Fibroblast of skin of left quadriceps (primary cell): ENCODE data around the gene REXO5.
"Not testable (repeated sequence)": the region's sequence is repeated elsewhere in the genome, so short reads cannot be mapped to it uniquely, and the experiment has no call there.

Source experiments
- DNase-seq, 2 experiments: peaks; one replicate each; pipeline ENCODE4 v3.0.0-alpha.2; 2013; ENCODE audit warnings: low read depth in 2 of 2

Gene REXO5

DNA sequence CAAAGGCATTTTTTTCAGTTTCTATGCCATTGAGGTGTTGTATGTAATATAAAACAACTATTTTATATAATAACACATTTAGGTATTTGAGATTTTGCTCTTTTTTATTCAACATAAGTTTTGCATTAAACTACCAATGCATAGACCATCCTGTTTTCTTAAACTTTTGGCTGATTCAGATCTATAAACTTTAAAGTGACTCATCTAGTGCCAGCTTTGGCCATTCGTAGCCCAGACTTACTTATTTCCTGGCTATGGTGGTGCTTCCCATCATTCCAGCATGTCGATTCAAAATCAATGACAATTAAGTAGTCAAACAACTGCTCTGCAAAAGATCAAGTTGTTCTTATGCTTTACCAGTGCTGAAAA is 3.2 kb upstream of the REXO5 start:
- DNase-seq = peak; percentile 2 to 3

DNA sequence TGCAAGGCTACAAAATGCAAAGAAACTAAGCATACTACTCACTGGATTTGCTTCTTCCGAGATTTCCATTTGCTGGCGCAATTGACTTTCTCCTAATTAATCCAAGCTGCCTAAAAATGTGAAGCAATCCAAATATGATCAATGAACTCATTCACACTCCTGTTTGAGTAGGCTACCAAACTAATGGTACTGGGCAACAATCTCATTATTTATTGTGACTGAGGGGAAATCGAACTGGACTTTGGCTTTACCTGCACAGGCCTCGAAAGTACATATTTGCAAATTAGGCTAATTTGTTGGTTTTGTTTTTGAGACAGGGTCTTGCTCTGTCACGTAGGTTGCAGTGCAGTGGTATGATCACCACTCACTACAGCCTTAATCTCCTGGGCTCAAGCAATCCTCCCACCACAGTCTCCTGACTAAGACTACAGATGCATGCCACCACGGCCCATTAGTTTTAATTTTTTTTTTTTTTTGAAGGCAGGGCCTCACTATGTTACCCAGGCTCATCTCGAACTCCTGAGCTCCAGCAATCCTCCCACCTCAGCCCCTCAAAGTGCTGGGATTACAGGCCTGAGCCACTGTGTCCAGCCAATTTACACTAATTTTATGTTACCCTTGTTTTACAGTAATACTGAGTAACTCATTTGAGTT is 2.6 kb upstream of the REXO5 start:
- peak; percentile 2 to 4 for DNase-seq

- not testable (repeated sequence) for DNase-seq
These were observed 601 bp upstream of the REXO5 start for GRCh38 chr16:20805684-20806167.

DNA sequence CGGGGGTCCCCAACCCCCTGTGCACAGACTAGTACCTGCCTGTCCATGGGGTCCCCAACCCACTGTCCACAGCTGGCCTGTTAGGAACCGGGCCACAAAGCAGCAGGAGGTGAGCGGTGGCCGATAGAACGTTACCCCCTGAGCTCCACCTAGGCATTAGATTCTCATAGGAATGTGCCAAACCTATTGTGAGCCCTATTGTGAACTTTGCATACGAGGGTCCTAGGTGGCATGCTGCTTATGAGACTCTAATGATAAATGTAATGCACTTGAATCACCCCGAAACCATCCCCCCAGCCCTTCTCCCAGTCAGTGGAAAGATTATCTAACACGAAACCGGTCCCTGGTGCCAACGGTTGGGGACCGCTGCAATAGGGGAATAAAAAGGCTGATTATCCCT is 1.5 kb downstream of the REXO5 start:
- no peak for DNase-seq

- DNase-seq = no peak
These were observed 5.6 kb downstream of the REXO5 start for GRCh38 chr16:20811889-20812439.

GRCh38 chr16:20812510-20812909 is 6.2 kb downstream of the REXO5 start:
- DNase-seq = no peak

DNA sequence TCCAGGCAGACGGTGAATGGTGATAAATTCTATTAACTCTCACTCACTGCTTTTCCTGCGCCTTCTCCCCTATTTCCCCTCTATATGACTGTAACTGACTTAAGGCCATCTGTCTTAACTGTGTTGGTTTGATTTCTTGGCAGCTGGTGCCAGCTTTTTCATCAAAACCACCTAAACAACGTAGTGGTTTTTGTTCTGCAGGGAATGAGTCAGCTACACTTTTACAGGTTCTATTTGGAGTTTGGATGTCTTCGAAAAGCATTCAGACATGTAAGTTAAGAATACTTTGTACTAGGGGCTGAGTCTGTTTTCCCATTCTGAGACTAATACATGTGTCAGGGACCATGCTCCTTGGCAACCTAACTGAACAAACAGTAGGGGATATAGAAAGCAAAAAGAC is 8.5 kb downstream of the REXO5 start:
- DNase-seq = no peak

GRCh38 chr16:20818929-20819585 is 12.7 kb downstream of the REXO5 start:
- no peak for DNase-seq

DNA sequence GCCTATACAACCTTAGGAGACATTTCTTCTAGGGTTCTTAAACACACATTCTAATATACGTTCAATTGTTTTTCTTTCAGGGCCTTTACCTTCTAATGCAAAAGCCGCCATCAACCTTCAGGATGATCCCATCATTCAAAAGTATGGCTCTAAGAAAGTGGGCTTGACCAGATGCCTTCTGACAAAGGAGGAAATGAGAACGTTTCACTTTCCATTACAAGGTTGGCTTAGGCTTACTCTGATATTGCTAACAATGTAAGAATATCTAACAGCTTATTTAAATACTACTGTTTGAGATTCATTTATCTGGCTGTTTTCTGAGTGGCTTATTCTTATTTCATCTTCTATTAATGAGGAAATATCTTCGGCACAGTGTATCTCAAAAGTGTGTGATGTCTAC is 15.4 kb downstream of the REXO5 start:
- no peak for DNase-seq

DNA sequence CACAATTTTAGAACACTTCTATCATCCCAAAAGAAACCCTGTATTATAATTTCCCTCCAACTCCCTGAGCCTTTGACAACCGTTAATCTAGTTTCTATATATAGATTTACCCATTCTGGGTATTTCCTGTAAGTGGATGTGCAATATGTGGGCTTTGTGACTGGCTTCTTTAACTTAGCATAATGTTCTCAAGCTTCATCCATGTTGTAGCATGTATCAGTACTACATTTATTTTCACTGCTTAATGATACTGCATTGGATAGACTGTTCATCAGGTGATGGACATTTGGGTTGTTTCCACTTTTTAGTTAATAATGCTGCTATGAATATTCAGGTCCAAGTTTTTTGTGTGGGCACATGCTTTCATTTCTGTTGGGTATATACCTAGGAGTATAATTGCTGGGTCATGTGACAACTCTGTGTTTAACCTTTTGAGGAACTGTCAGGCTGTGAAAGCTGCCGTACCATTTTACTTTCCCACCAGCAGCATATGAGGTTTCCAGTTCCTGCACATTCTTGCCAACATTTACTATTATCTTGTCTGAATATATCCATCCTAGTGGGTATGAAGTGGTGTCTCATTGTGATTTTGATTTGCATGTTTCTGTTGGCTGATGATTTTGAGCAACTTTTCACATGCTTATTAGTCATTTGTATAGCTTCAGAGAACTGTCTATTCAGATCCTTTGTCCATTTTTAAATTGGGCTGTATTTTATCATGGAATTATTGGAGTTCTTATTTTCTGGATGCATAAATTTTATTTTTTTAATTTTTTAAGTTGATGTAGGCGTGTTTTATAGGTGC is 16.4 kb downstream of the REXO5 start:
- no peak for DNase-seq

GRCh38 chr16:20826039-20826566 is 19.8 kb downstream of the REXO5 start:
- no peak for DNase-seq

- no peak for DNase-seq
These were observed 23.2 kb downstream of the REXO5 start for GRCh38 chr16:20829536-20829935.

DNA sequence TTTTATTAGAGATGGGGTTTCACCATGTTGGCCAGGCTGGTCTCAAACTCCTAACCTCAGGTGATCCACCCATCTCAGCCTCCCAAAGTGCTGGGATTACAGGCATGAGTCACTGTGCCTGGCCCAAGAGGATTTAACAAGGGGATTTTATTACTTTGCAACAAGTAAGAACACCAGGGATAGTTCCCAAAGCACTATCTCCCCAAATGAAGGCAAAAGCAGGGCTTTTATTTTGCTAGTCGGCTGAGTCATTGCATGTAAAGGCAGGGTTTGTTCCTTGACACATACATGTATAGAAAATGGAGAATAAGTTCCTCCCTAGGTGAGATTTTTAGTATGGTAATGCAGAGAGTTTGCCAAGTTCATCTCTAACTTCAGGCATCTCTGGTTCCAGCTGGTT is 24.0 kb downstream of the REXO5 start:
- DNase-seq = no peak

GRCh38 chr16:20833086-20833485 is 26.8 kb downstream of the REXO5 start:
- DNase-seq = no peak

DNA sequence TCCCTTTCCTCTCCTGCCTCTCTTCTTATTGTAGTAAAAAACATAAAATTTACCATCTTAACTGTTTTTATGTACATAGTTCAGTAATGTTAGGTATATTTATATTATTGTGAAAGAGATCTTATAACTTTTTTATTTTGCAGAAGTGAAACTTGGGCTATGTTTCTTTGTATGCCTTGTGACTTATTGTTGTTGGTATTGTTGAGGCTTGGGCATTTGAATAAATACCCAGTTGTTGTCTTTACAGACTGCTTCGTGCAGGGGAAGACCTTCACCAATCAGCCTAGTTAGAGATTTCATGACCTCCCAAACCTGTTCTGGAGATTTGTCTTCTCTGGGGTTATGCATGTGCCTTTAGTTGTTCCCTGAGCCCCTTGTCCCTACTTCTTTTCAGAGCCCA is 31.9 kb downstream of the REXO5 start:
- DNase-seq = no peak

- no peak for DNase-seq
These were observed 33.2 kb downstream of the REXO5 start for GRCh38 chr16:20839504-20839903.

DNA sequence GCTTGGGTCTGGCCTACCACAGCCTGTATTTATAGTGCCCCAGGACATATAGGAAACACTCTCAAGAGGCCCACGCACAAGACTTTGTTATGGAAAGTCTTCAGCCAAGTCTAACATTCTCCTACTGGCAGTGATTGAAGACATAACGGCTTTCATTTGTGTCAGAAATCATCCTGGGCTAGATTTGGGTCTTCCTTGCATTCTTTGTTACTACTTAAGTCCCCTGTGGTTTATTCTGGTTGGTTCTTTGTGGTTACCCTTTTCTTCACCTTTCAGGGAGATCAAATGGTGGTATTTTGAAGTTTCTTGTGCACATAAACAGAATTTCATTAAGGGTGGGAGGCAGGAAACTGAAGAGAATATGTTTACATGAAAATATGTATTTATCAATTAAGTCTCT is 37.7 kb downstream of the REXO5 start:
- no peak for DNase-seq

DNA sequence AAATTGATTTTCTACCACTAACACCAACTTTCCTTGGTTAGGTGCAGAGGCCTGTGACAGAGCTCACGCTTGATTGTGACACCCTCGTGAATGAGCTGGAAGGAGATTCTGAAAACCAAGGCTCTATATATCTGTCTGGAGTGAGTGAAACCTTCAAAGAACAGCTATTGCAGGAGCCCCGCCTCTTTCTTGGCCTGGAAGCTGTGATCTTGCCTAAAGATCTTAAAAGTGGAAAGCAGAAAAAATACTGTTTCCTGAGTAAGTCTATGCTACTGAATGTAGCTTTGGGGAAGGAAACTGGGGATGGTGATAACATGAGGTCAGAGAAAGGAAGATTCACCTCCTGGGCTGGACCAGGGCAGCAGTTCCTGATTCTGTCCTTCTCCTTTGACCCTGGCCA is 38.3 kb downstream of the REXO5 start:
- no peak for DNase-seq

DNA sequence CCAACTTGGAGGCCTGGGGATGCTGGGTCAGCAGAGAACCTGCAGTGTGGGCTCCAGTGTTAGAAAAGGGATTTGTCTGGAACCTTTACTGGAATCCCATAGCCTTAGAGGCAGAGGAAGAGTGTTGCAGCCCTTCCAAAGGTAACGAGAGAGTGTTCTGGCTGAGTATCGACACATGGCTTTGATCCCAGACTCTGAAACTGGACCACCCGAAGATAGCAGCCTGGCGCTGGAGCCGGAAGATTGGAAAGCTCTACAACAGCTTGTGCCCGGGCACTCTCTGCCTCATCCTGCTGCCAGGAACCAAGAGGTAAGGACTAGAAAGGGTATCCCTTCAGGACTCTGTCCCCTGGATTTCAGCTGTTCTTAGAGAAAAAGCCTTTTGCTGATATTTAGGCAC is 39.7 kb downstream of the REXO5 start:
- DNase-seq = no peak

- DNase-seq = no peak
These were observed 40.2 kb downstream of the REXO5 start for GRCh38 chr16:20846551-20846950.

DNA sequence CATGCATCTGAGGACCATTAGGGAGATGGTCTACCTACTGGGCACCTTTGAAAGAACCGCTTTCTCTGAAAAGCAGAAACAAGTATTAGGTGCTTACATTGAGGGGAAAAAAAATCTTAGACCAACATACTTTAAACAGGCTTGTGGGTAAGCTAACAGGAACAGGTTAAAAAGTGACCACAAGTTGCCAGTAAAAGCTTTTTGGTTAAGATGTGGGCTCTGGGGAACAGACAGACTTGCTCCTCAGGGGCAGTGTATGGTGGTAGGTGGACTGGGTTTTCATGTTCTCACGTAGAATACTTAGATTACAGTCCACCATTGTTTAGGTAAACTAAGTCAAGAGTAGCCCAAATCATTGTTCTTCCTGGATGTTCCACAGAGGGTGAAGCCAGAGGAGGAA is 41.2 kb downstream of the REXO5 start:
- no peak for DNase-seq
